ENCODE measurements around the gene GALNT9. TPM values are rescaled to one million over a fixed set of nuclear protein-coding genes. Genes with fewer than 3 reads are reported as not detected.

The GALNT9 gene
- polyA plus RNA-seq, 1 of the 3 experiments (the other 2 are of a cell fraction) = not detected

- TF ChIP-seq RXRA (IDR thresholded peaks at IDR 0.05; ENCODE audit: borderline replicate concordance, low read depth) (no peak), RCOR1 (IDR thresholded peaks at IDR 0.05; ENCODE audit: low read length) (no peak), TAF1 (IDR thresholded peaks at IDR 0.05; ENCODE audit: borderline replicate concordance, low read depth, low read length) (no peak), PBX3 (IDR thresholded peaks at IDR 0.05) (no peak), REST (IDR thresholded peaks at IDR 0.05; ENCODE audit: low read depth, low read length) (no peak)
Measured at GRCh38 chr12:132217800-132218526, 111.4 kb downstream of the GALNT9 start (continued).

DNA sequence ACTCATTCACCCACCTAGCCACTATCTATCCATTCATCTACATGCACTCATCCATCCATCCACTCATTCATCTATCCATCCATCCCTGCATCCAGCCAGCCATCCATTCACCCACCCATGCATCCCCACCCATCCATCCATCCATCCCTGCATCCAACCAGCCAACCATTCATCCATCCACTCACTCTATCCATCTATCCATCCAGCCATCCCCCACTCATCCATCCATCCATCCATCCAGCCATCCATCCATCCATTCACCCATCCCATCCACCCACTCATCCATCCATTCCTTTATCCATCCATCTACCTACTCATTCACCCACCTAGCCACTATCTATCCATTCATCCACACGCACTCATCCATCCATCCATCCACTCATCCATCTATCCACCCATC is 112.0 kb downstream of the GALNT9 start:
- no peak overlapping the region for H3K9ac ChIP-seq
- no peak overlapping the region for H3K27ac ChIP-seq (ENCODE audit: low read depth in 2 of 2, low read length in 1 of 2)
- no peaks in the 10 kb centered on the region for H3K4me1 ChIP-seq (ENCODE audit: control insufficient read depth in 1 of 2, insufficient read depth in 2 of 2, low read depth in 1 of 2, low read length in 1 of 2)
- H3K36me3 ChIP-seq (replicated peaks in 1 of 2; ENCODE audit: control insufficient read depth in 1 of 2, insufficient read depth in 2 of 2, low read length in 1 of 2) = no peaks in the 10 kb centered on the region
- H3K27me3 ChIP-seq (ENCODE audit: insufficient read depth) = peaks cover 53% of the 10 kb centered on the region
- POLR2A ChIA-PET = no interaction called here
- H3K4me2 ChIP-seq = no peak overlapping the region
- H2AFZ ChIP-seq (ENCODE audit: low read depth) = no peak overlapping the region
- H4K20me1 ChIP-seq (ENCODE audit: insufficient read depth) = no peaks in the 10 kb centered on the region
- no peaks in the 10 kb centered on the region for H3K9me2 ChIP-seq
- CTCF ChIA-PET = interaction anchor here (1.1 kb wide), 1 partner anchor 62 kb away, joined by 3 read pairs; no protein-coding TSS in a partner anchor
- no peak overlapping the region for H3K4me3 ChIP-seq (ENCODE audit: low read depth in 2 of 2, low read length in 1 of 2)
- no peak for DNase-seq
- WGBS (ENCODE audit: low lambda C conversion rate) = 19% methylated on average over 1 of the region's 1 CpG
- H3K9me3 ChIP-seq = no peaks in the 10 kb centered on the region
- peaks cover 6% of the 10 kb centered on the region for H3F3A ChIP-seq (replicated peaks; ENCODE audit: insufficient read depth)
- no peak for TF ChIP-seq PBX3 (IDR thresholded peaks at IDR 0.05)
- TF ChIP-seq JUND (IDR thresholded peaks at IDR 0.05) = no peak
- TF ChIP-seq, protein P1, sequence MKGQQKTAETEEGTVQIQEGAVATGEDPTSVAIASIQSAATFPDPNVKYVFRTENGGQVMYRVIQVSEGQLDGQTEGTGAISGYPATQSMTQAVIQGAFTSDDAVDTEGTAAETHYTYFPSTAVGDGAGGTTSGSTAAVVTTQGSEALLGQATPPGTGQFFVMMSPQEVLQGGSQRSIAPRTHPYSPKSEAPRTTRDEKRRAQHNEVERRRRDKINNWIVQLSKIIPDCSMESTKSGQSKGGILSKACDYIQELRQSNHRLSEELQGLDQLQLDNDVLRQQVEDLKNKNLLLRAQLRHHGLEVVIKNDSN (IDR thresholded peaks at IDR 0.05; ENCODE audit: borderline replicate concordance, low read depth) = no peak
- no peaks in the 10 kb centered on the region for H3K79me2 ChIP-seq (ENCODE audit: insufficient read depth)

Measured in SK-N-SH (cell line).